Panc1 (cell line): Measurements from ENCODE around the gene OR10T2. TPM values are rescaled to one million over a fixed set of nuclear protein-coding genes. Genes with fewer than 3 reads are reported as not detected.

Source experiments
- ATAC-seq: fragments of 200-7000 bp; cut with Tn5 transposase; 2 replicates; pipeline ENCODE4 v1.9.1; 2020; ENCODE audit warnings: mild to moderate bottlenecking, moderate library complexity
- BruUV-seq: library from RNA; stranded (reverse); fragments of 400-500 nt; replicated peaks from 2 replicates; lab custom pipeline; 2021; lab: Mats Ljungman, UMichigan
- CTCF ChIA-PET: fragments of 300-600 bp; sonication (Branson Sonifier 250); formaldehyde crosslinking; loops from one replicate; lab custom pipeline; 2022; ENCODE audit warnings: antibody characterized with exemption; lab: Charles Lee
- POLR2A ChIA-PET: fragments of 300-600 bp; sonication (Branson Sonifier 250); formaldehyde crosslinking; loops from one replicate; lab custom pipeline; 2022; ENCODE audit warnings: antibody characterized with exemption; lab: Charles Lee
- DNase-seq: peaks from one replicate; pipeline ENCODE4 v3.0.0-alpha.2; 2010; ENCODE audit warnings: low read depth, low spot score
- H3K27ac ChIP-seq: 2 replicates; pipeline ENCODE4 v1.5.1; 2011; ENCODE audit warnings: mild to moderate bottlenecking, low read length, inconsistent platforms
- H3K27me3 ChIP-seq: fragments of 200-500 bp; sonication (Bioruptor generic); 2 replicates; pipeline ENCODE4 v1.6.0; 2014; ENCODE audit warnings: low read length, inconsistent platforms; ENCODE audit not compliant: control insufficient read depth, insufficient read depth
- H3K36me3 ChIP-seq: fragments of 200-500 bp; sonication (Bioruptor generic); 2 replicates; pipeline ENCODE4 v1.5.1; 2014; ENCODE audit warnings: inconsistent platforms, mild to moderate bottlenecking, low read length, moderate library complexity; ENCODE audit not compliant: control insufficient read depth, insufficient read depth
- H3K4me1 ChIP-seq: 2 replicates; pipeline ENCODE4 v1.5.1; 2011; ENCODE audit warnings: inconsistent platforms, mild to moderate bottlenecking, low read length, moderate library complexity; ENCODE audit not compliant: control insufficient read depth, insufficient read depth
- H3K4me3 ChIP-seq, 2 experiments: 2 replicates each; pipeline ENCODE4 v1.5.1; 2011 to 2012; ENCODE audit warnings: low read depth in 2 of 2, low read length in 2 of 2, mild to moderate bottlenecking in 2 of 2, inconsistent platforms in 1 of 2, moderate library complexity in 1 of 2
- H3K9me3 ChIP-seq: fragments of 200-500 bp; sonication (Bioruptor generic); 2 replicates; pipeline ENCODE4 v1.5.1; 2014; ENCODE audit warnings: low read depth, mild to moderate bottlenecking, inconsistent platforms, low read length, moderate library complexity; ENCODE audit not compliant: control insufficient read depth, insufficient read depth
- POLR2AphosphoS5 ChIP-seq: IDR thresholded peaks from 2 replicates; pipeline ENCODE4 v1.6.1; 2012; ENCODE audit warnings: mild to moderate bottlenecking, low read depth, low read length, moderate library complexity
- SIN3A ChIP-seq: IDR thresholded peaks from 2 replicates; pipeline ENCODE4 v1.6.1; 2012; ENCODE audit warnings: low read depth, mild to moderate bottlenecking, low read length, moderate library complexity, borderline replicate concordance; ENCODE audit not compliant: insufficient read depth
- TCF7L2 ChIP-seq: IDR thresholded peaks from 2 replicates; pipeline ENCODE4 v1.6.1; 2011; ENCODE audit warnings: mild to moderate bottlenecking, low read depth, low read length, inconsistent platforms
- in situ Hi-C: cut with HindIII; loops from 2 replicates; pipeline ENCODE4 v1.10.0; 2016; ENCODE audit warnings: low sequenced_read_pairs, low pct_unique_long_range_greater_than_20kb
- intact Hi-C: fragments of 100-400 bp; cut with micrococcal nuclease; formaldehyde crosslinking; loops from one replicate; pipeline ENCODE4 v1.10.0; 2022; ENCODE audit not compliant: unreplicated experiment
- total RNA-seq: library from RNA; stranded (reverse); gene quantifications from one replicate; pipeline ENCODE4 v1.2.1, GENCODE V29; 2021; ENCODE audit not compliant: unreplicated experiment
- TF ChIP-seq, protein P1 (sequence below): fragments of 450-650 bp; IDR thresholded peaks from 2 replicates; pipeline ENCODE4 v1.5.1; 2017; ENCODE audit warnings: mild to moderate bottlenecking
- TF ChIP-seq, protein P2 (sequence below), 2 experiments: IDR thresholded peaks; 2 replicates each; pipeline ENCODE4 v1.6.1; 2011 to 2012; ENCODE audit warnings: low read depth in 2 of 2, control low read depth in 1 of 2, low read length in 1 of 2, mild to moderate bottlenecking in 1 of 2, moderate library complexity in 1 of 2; ENCODE audit not compliant: insufficient read depth in 1 of 2

Gene OR10T2
- total RNA-seq, 1 experiment from 2014 or later: not detected

DNA sequence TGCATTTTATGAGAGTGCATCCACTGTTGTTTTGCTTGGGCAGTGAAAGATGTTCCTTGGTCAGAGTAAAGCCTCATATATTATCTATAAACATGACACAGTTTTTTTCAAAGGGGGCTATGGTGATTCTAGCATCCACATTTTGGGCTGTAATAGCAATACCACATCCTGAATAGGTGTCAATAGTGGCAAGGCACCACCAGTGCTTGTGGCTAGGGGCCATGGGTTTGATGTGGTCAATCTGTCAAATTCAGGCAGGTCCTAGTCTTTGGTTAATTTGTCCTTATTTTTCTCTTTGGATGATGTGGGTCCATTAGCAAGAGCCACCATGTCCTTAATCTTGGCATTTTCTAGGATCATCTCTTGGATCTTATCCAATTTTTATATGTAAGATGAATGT, 32.5 kb downstream of the OR10T2 start:
- CTCF ChIA-PET: no interaction called here
- intact Hi-C loops (no loop called here), in situ Hi-C loops (no loop called here)
- no peak overlapping the region for H3K4me3 ChIP-seq
- no peaks in the 10 kb centered on the region for H3K27me3 ChIP-seq
- no peaks in the 10 kb centered on the region; the same call in 1 of the 2 replicates for H3K9me3 ChIP-seq
- no peak for DNase-seq
- BruUV-seq: no TSS peak
- no peak overlapping the region for H3K27ac ChIP-seq
- no peaks in the 10 kb centered on the region for H3K36me3 ChIP-seq
- no peak for TF ChIP-seq SIN3A
- no peak for TF ChIP-seq TCF7L2
- TF ChIP-seq POLR2AphosphoS5: no peak
- TF ChIP-seq, protein P1, sequence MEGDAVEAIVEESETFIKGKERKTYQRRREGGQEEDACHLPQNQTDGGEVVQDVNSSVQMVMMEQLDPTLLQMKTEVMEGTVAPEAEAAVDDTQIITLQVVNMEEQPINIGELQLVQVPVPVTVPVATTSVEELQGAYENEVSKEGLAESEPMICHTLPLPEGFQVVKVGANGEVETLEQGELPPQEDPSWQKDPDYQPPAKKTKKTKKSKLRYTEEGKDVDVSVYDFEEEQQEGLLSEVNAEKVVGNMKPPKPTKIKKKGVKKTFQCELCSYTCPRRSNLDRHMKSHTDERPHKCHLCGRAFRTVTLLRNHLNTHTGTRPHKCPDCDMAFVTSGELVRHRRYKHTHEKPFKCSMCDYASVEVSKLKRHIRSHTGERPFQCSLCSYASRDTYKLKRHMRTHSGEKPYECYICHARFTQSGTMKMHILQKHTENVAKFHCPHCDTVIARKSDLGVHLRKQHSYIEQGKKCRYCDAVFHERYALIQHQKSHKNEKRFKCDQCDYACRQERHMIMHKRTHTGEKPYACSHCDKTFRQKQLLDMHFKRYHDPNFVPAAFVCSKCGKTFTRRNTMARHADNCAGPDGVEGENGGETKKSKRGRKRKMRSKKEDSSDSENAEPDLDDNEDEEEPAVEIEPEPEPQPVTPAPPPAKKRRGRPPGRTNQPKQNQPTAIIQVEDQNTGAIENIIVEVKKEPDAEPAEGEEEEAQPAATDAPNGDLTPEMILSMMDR: no peak
- TF ChIP-seq, protein P2, sequence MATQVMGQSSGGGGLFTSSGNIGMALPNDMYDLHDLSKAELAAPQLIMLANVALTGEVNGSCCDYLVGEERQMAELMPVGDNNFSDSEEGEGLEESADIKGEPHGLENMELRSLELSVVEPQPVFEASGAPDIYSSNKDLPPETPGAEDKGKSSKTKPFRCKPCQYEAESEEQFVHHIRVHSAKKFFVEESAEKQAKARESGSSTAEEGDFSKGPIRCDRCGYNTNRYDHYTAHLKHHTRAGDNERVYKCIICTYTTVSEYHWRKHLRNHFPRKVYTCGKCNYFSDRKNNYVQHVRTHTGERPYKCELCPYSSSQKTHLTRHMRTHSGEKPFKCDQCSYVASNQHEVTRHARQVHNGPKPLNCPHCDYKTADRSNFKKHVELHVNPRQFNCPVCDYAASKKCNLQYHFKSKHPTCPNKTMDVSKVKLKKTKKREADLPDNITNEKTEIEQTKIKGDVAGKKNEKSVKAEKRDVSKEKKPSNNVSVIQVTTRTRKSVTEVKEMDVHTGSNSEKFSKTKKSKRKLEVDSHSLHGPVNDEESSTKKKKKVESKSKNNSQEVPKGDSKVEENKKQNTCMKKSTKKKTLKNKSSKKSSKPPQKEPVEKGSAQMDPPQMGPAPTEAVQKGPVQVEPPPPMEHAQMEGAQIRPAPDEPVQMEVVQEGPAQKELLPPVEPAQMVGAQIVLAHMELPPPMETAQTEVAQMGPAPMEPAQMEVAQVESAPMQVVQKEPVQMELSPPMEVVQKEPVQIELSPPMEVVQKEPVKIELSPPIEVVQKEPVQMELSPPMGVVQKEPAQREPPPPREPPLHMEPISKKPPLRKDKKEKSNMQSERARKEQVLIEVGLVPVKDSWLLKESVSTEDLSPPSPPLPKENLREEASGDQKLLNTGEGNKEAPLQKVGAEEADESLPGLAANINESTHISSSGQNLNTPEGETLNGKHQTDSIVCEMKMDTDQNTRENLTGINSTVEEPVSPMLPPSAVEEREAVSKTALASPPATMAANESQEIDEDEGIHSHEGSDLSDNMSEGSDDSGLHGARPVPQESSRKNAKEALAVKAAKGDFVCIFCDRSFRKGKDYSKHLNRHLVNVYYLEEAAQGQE (IDR thresholded peaks at IDR 0.05; ENCODE audit: insufficient read depth in 1 of 2, low read depth in 2 of 2, low read length in 1 of 2): no peak
- H3K4me1 ChIP-seq: no peaks in the 10 kb centered on the region
- POLR2A ChIA-PET: no interaction called here
- ATAC-seq: no peak

DNA sequence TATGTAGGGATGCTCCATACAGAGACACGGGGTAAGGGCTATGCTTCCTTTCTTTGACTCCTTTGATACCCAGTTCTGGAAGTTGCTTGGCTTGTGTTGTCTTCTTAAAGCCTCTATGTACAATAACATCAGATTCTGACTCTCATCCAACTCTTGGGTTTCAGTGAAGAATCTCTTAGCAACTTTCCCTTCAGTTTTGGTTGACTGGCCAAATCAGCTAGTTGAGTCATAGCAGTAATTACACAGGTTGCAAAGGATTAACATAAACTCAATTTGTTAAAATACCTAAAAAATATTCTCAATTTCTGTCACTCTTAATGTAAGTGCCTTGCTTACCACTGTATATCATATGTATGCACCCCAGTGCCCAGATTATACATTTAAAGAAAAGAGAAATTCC, 36.3 kb downstream of the OR10T2 start:
- BruUV-seq: no TSS peak
- no peaks in the 10 kb centered on the region for H3K36me3 ChIP-seq
- no peak for DNase-seq
- ChIA-PET POLR2A (no interaction called here), CTCF (no interaction called here)
- intact Hi-C loops: no loop called here
- H3K4me3 ChIP-seq: no peak overlapping the region
- H3K9me3 ChIP-seq: no peaks in the 10 kb centered on the region
- TF ChIP-seq, protein P1: no peak
- TF ChIP-seq SIN3A (no peak), POLR2AphosphoS5 (no peak), TCF7L2 (no peak)
- TF ChIP-seq, protein P2 (IDR thresholded peaks at IDR 0.05; ENCODE audit: insufficient read depth in 1 of 2, low read depth in 2 of 2, low read length in 1 of 2): no peak
- H3K27me3 ChIP-seq: no peaks in the 10 kb centered on the region
- no peaks in the 10 kb centered on the region for H3K4me1 ChIP-seq
- H3K27ac ChIP-seq: no peak overlapping the region
- ATAC-seq: no peak
- in situ Hi-C loops: no loop called here
